GM13977 (cell line): ENCODE results near the gene CMTM7.
A peak's percentile ranks its signal among the peaks of the same experiment; 100 is the strongest.

Experiments
- DNase-seq: peaks from one replicate; pipeline ENCODE4 v3.0.0; 2012; ENCODE audit warnings: low spot score
- CTCF ChIP-seq: IDR thresholded peaks from 2 replicates; pipeline ENCODE4 v1.5.1; 2012; ENCODE audit warnings: mild to moderate bottlenecking, control low read depth; ENCODE audit not compliant: insufficient read depth; ENCODE audit errors: extremely low read depth, missing control alignments
- in situ Hi-C: fragments of 300-500 bp; cut with MboI; formaldehyde crosslinking; loops from one replicate; pipeline ENCODE4 v1.12.0; 2022; ENCODE audit warnings: low sequenced_read_pairs, low pct_unique_long_range_greater_than_20kb, mixed read lengths, inconsistent platforms; ENCODE audit not compliant: unreplicated experiment

Gene CMTM7

DNA sequence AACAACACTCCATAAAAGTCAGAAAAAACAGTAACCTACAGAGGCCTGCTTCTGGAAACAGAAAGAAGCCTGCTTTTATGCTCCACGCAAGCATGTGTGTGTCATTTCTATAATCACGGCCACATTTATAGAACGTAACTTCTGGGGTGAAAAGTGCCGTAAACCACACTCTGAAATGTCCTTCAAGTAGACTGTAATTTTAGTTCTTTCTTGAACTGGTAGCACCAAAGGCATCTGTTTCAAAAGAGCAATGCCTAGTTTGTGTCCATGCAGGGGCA lies 19.5 kb upstream of the CMTM7 start:
- TF ChIP-seq CTCF, result no peak
- DNase-seq, result no peak
- in situ Hi-C loops, result no loop called here

DNA sequence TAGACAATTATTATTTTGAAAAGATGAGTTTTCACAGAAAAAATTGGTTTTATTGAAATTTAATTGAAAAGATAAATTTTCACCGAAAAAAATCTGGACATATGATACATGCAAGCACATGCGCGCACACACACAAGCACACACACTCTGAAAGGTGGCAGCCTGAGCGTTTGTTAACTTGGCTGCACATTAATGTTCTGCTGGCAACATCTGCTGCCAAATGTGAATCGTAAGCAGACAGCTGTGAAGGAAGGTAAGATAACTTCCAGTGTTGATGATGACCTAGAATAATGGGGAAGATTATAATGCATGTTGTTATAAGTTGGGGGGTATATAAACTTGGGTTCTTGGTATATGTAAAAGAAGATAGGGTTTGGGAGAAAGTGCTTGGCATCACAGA lies 18.4 kb upstream of the CMTM7 start:
- DNase-seq, result no peak
- no peak for TF ChIP-seq CTCF
- in situ Hi-C loops, result no loop called here

DNA sequence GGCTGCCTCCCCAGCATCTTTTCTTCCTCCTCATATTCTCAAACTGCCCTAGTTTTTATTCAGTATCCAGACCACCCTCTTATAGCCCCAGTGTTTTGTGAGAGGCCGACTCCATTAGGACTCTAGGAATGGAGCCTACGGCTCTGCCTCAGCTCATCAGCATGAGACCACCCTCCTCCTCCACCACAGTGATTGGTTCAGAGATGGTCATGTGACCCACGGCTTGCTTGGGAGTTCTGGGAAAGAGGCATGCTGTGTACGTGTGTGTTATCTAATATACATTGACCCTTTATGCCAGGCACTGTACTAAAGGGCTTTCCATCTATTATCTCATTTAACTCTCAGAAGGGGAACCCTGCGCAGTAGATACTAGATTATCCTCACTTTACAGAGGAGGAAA lies 17.8 kb upstream of the CMTM7 start:
- in situ Hi-C loops, result no loop called here

GRCh38 chr3:32374788-32375595 lies 16.7 kb upstream of the CMTM7 start:
- peak; percentile 56 for TF ChIP-seq CTCF
- in situ Hi-C loops, result no loop called here
- peak; percentile 53 for DNase-seq

More for the DNA sequence above, 17.8 kb upstream of the CMTM7 start:
- DNase-seq, result no peak
- TF ChIP-seq CTCF, result no peak

- no peak for TF ChIP-seq CTCF
- DNase-seq, result no peak
- in situ Hi-C loops, result no loop called here
Measured at GRCh38 chr3:32375596-32375930, 16.1 kb upstream of the CMTM7 start.

GRCh38 chr3:32376115-32376514 lies 15.5 kb upstream of the CMTM7 start:
- no peak for DNase-seq
- TF ChIP-seq CTCF, result no peak
- in situ Hi-C loops, result no loop called here
